Central memory CD4-positive, alpha-beta T cell (primary cell): ENCODE results near the gene RBCK1.

Experiments
- DNase-seq: peaks from one replicate; pipeline ENCODE4 v3.0.0; 2022

RBCK1 gene

GRCh38 chr20:420166-420620 is 12.1 kb downstream of the RBCK1 start:
- no peak for DNase-seq

- no peak for DNase-seq
Observed at GRCh38 chr20:420721-421574, 12.8 kb downstream of the RBCK1 start.

DNA sequence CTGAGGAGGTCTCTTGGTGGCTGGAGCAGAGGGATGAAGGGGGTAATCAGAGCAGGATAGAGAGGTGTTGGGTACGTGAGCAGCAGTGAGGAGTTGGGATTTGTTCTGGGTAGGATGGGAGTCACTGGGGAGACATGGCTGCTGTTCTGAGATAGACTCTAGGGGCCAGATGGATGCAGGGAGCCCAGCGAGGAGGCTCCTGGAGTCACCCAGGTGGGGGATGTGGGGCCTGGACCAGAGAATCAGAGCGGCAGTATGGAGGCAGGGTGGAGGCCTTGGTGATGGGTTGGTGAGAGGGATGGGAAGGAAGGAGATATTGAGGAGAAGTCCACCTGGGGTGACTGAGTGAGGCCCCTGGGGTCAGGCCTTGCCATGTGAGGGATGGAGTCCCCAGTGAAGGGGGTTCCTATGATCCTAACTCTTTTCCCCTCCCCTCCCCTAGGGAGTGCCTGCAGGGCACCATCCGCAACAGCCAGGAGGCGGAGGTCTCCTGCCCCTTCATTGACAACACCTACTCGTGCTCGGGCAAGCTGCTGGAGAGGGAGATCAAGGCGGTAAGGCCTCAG is 13.7 kb downstream of the RBCK1 start:
- DNase-seq, result no peak

GRCh38 chr20:426566-426965 is 18.5 kb downstream of the RBCK1 start:
- no peak for DNase-seq

GRCh38 chr20:427401-427800 is 19.3 kb downstream of the RBCK1 start:
- no peak for DNase-seq

DNA sequence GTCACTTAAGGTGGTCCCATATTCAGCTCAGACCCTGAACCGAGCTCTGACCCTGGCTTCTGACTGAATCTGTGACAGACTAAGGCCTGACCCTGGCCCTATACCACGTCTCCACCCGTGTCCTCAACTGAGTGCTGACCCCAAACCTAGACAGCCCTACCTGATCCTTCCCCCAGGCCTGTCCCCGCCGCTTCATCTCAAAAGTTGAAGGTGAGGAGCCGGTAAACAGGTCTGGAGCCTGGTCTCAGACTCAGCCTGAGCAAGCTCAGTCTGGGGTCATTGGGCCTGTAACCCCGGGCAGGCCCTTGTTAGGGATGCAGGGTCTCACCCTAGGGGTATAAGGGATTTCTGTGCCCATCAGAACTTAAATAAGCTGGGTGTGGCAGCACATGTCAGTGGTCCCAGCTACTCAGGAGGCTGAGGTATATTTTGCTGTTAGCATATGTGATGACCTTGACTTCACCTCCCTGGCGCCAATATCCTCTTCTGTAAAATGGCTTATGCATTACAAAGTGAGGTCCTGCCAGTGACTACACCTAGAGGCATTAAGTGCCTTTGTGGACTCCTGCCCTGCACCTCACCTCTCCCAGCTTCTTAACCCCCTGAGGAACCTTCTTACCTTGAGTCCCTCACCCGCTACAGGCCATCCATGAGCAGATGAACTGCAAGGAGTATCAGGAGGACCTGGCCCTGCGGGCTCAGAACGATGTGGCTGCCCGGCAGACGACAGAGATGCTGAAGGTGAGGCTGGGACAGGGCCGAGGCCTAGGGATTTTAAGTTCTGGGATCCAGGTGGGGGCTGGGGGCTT is 20.0 kb downstream of the RBCK1 start:
- DNase-seq, result no peak

GRCh38 chr20:428658-429200 is 20.6 kb downstream of the RBCK1 start:
- DNase-seq, result no peak

GRCh38 chr20:430091-430999 is 22.2 kb downstream of the RBCK1 start:
- no peak for DNase-seq

DNA sequence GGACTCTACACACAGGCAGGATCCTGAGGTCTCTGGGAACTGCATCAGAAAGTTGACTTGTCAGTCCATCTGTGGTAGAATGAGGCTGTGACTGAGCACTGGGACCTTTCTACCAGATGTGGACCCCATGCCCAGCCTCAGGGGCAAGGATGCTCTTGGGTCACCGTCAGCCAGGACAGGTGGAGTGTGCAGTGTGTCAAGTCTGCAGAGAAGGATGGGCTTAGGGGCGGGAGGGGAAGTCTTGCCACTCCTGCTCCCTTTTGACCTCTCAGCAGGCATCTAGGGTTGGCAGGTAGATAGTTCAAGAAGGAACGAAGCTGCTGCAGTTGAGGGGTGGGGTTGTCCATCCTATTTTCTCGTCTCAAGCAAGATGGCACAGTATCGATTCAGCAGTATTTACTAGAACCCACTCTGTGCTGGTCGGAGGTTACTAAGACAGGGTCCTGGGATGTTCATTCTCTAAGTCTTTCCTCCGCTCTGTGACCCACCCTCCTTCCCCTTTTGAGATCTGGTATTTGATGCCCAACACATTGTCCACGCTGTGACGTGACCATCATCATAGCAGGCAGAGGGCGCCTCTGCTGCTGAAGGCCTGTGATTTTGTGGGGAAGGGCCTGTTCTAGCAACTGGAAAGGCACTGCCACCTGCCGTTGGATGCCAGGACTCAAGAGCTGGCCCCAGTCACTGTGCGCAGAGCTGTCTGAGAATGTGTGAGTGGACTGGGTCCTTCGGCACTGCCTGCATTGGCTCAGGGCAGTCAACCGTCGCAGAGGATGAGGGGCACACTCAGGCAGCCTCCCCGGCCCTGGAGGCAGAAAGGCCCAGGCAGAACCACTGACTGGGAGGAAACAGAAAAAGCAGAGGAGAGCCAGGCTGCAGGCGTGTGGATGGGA is 23.2 kb downstream of the RBCK1 start:
- DNase-seq, result peak; percentile 13

DNA sequence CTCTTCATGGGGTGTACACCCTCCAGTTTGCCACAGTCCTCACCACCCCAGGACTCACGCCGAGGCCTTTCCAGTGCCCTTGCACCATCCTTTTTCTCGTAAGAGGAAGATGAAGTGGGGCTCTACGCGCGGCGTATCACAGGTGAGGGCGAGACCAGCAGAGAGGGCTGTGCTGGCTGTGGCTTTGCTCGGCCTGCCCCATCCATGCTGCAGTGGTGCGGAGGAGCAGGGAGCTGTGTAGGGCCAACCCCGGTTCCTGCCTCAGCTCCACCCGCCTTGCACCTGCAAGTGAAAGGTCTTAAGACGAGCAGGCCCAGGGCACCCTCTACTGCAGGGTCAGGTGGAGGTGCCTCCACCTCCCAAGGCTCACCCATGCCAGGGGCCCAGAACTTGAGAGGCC is 24.1 kb downstream of the RBCK1 start:
- DNase-seq, result no peak

- no peak for DNase-seq
Observed at GRCh38 chr20:432677-433299, 24.7 kb downstream of the RBCK1 start.

GRCh38 chr20:433300-433975 is 25.3 kb downstream of the RBCK1 start:
- peak; percentile 59 for DNase-seq

DNA sequence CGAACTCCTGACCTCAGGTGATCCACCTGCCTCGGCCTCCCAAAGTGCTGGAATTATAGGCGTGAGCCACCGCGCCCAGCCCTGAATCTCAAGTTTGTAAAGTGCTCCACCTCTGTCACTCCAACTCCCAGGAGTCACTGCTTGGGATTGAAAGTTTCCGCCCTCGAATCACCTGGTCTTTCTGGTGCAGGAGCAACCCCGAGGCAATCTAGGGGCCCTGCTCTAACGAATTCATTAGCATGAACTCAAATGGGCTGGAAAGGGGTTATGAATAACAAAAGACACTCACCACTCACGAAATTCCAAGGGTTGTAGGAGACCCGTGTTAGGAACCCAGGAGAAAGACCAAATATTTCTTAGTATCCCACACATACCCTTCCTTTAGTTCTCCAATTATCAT is 26.1 kb downstream of the RBCK1 start:
- no peak for DNase-seq

- no peak for DNase-seq
Observed at GRCh38 chr20:434661-435419, 26.7 kb downstream of the RBCK1 start.

DNA sequence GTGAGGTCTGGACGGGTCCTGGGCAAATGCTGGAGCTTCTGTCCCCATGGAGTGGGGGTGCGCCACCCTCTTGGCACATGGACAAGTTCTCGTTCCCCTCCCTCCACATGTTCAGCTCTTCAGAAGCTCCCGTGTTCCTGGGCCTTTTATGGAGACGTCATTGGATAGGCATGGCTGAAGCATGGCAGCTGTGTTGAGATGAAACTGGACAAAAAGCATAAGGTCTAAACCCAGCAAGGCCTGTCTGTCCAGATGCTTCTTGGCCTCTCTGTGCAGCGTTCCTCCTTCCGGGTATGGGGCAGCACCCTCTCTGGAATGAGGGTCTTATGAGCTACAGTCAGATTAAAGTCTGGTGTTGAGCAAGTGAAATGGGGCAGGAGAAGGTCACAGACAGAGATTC is 27.5 kb downstream of the RBCK1 start:
- no peak for DNase-seq

GRCh38 chr20:436476-436875 is 28.4 kb downstream of the RBCK1 start:
- DNase-seq, result no peak

DNA sequence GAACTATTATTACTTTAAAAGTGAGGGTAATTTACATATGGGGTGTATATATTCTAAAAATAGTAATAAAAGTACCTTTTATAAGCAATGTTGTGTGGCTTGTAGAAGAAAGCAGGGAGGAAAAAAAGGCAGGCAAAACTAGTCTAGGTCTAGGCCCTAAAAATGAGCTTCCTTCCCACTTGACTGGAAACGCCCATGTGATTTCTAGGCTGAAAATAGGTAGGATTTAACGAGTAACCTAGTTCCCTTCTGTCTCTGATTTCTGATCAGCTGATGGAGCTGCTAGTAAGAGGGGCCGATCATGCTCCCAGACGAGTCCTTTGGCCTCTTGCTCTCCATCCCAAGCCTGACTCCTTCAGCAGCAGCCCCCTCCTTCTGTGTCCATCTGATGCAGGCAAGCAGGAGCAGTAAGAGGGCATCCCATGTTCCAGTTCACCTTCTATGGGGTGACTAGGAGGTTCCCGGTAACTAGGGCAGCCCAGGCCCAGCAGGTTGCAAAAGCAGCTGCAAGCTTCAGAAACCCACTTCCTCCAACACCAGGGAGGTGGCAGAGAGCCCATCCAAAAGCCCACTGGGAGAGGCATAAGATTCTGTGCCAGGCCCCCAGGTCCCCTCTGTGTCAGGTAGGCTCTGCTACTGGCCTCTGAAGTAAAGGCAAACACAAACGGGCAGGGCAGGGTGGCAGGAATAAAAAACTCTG is 29.8 kb downstream of the RBCK1 start:
- no peak for DNase-seq
